HepG2 (cell line): ENCODE results near the gene SEC11A. TPM values are rescaled to one million over a fixed set of nuclear protein-coding genes. Genes with fewer than 3 reads are reported as not detected.

Experiments
- ATAC-seq: fragments of 200-7000 bp; cut with Tn5 transposase; 3 replicates; pipeline ENCODE4 v1.9.1; 2020; ENCODE audit warnings: mild to moderate bottlenecking, moderate library complexity
- BruUV-seq: library from RNA; stranded (reverse); fragments of 400-500 nt; replicated peaks from 2 replicates; lab custom pipeline; 2021; lab: Mats Ljungman, UMichigan
- CTCF ChIA-PET: fragments of 300-600 bp; formaldehyde crosslinking; extraction: SDS; loops from one replicate; lab custom pipeline; 2021; ENCODE audit warnings: low total read pairs, inconsistent platforms, low intra/inter-chr PET ratio; lab: Yijun Ruan, JAX
- POLR2A ChIA-PET: fragments of 350-600 bp; sonication (Branson Sonifier 250); formaldehyde crosslinking; loops from one replicate; lab custom pipeline; 2020; ENCODE audit warnings: antibody characterized with exemption, inconsistent platforms; lab: Yijun Ruan, JAX
- DNase-seq: peaks from one replicate; pipeline ENCODE4 v3.0.0-alpha.2; 2015; ENCODE audit warnings: low spot score
- FAIRE-seq: peaks from 3 replicates; lab custom pipeline; 2011; peaks lifted over from hg19 to GRCh38; lab: Jason Lieb, UNC
- H2AFZ ChIP-seq: one replicate; pipeline ENCODE4 v1.6.1; 2011; ENCODE audit warnings: low read length, inconsistent platforms
- H3K27ac ChIP-seq: fragments of 300-600 bp; 3 replicates; pipeline ENCODE4 v1.8.0; 2011; ENCODE audit warnings: mixed run types, mild to moderate bottlenecking, mixed read lengths, low read length, inconsistent platforms; ENCODE audit not compliant: insufficient read depth; ENCODE audit errors: extremely low read length
- H3K27me3 ChIP-seq, 2 experiments: fragments of 200-600 bp in 1 of 2; 2 replicates in 1 of 2; 3 replicates in 1 of 2; pipeline versions ENCODE4 v1.6.0 to v1.8.0; 2011; ENCODE audit warnings: low read length in 2 of 2, mild to moderate bottlenecking in 2 of 2, moderate library complexity in 2 of 2, inconsistent platforms in 1 of 2; ENCODE audit not compliant: insufficient read depth in 2 of 2, control insufficient read depth in 1 of 2
- H3K36me3 ChIP-seq, 2 experiments: fragments of 200-600 bp in 1 of 2; replicated peaks in 1 of 2; 2 replicates in 1 of 2; 3 replicates in 1 of 2; pipeline versions ENCODE4 v1.5.1 to v1.8.0; 2011; ENCODE audit warnings: low read length in 2 of 2, inconsistent platforms in 1 of 2; ENCODE audit not compliant: insufficient read depth in 2 of 2, control insufficient read depth in 1 of 2
- H3K4me1 ChIP-seq: 2 replicates; pipeline ENCODE4 v1.5.1; 2012; ENCODE audit warnings: low read length, inconsistent platforms; ENCODE audit not compliant: insufficient read depth
- H3K4me2 ChIP-seq: 2 replicates; pipeline ENCODE4 v1.6.0; 2011; ENCODE audit warnings: low read depth, low read length, inconsistent platforms
- H3K4me3 ChIP-seq, 3 experiments: fragments of 200-600 bp in 1 of 3; sonication (generic), shearing (Covaris generic) in 1 of 3; replicated peaks in 1 of 3; 2 replicates each; pipeline ENCODE4 v1.5.1; 2011 to 2016; ENCODE audit warnings: low read length in 3 of 3, inconsistent platforms in 2 of 3, low read depth in 2 of 3, mild to moderate bottlenecking in 2 of 3, control low read depth in 1 of 3, mixed read lengths in 1 of 3; ENCODE audit not compliant: insufficient read depth in 1 of 3
- H3K79me2 ChIP-seq: one replicate; pipeline ENCODE4 v1.6.1; 2011; ENCODE audit warnings: low read length, inconsistent platforms; ENCODE audit not compliant: insufficient read depth
- H3K9ac ChIP-seq: 2 replicates; pipeline ENCODE4 v1.6.0; 2011; ENCODE audit warnings: mild to moderate bottlenecking, low read depth, low read length, inconsistent platforms; ENCODE audit not compliant: insufficient read depth
- H3K9me3 ChIP-seq: 2 replicates; pipeline ENCODE4 v1.5.1; 2012; ENCODE audit warnings: mild to moderate bottlenecking, low read length
- H4K20me1 ChIP-seq: 2 replicates; pipeline ENCODE4 v1.6.0; 2011; ENCODE audit warnings: inconsistent platforms, mild to moderate bottlenecking, low read length, moderate library complexity; ENCODE audit not compliant: insufficient read depth
- JUN ChIP-seq: sonication (generic); formaldehyde crosslinking; IDR thresholded peaks from 2 replicates; pipeline ENCODE4 v1.4.0; 2020; ENCODE audit warnings: mild to moderate bottlenecking, missing genetic modification reagents
- MYPOP ChIP-seq: sonication (generic); formaldehyde crosslinking; IDR thresholded peaks from 2 replicates; pipeline ENCODE4 v1.8.1; 2023; ENCODE audit warnings: mild to moderate bottlenecking, moderate library complexity, missing genetic modification reagents
- NR2F2 ChIP-seq: IDR thresholded peaks from 2 replicates; pipeline ENCODE4 v1.6.1; 2012; ENCODE audit warnings: low read depth, inconsistent platforms, borderline replicate concordance
- ZFP82 ChIP-seq: sonication (generic); formaldehyde crosslinking; IDR thresholded peaks from 2 replicates; pipeline ENCODE4 v1.5.1; 2020; ENCODE audit warnings: mild to moderate bottlenecking, missing genetic modification reagents, borderline replicate concordance
- ZFX ChIP-seq: sonication (generic); formaldehyde crosslinking; IDR thresholded peaks from 2 replicates; pipeline ENCODE4 v1.4.0; 2020; ENCODE audit warnings: mild to moderate bottlenecking, low read depth, missing genetic modification reagents, moderate library complexity
- ZNF263 ChIP-seq: sonication (generic); formaldehyde crosslinking; IDR thresholded peaks from 2 replicates; pipeline ENCODE4 v1.4.0; 2020; ENCODE audit warnings: missing genetic modification reagents
- ZNF44 ChIP-seq: sonication (generic); formaldehyde crosslinking; IDR thresholded peaks from 2 replicates; pipeline ENCODE4 v1.5.1; 2020; ENCODE audit warnings: mild to moderate bottlenecking, missing genetic modification reagents
- WGBS: methylation state at CpG from one replicate; pipeline ENCODE4 v1.1.6; 2017; ENCODE audit warnings: low lambda C conversion rate; 5-methylcytosine and 5-hydroxymethylcytosine counted together
- in situ Hi-C: cut with HindIII; loops from 2 replicates; pipeline ENCODE4 v1.10.0; 2017; ENCODE audit warnings: low pct_unique_long_range_greater_than_20kb; ENCODE audit not compliant: extremely low pct_ligation_motif_present
- intact Hi-C: fragments of 100-400 bp; cut with micrococcal nuclease; formaldehyde crosslinking; loops from one replicate; pipeline ENCODE4 v1.10.0; 2022; ENCODE audit not compliant: unreplicated experiment
- polyA plus RNA-seq, 8 experiments: library from polyadenylated mRNA; depleted of rRNA in 3 of 8; stranded (reverse) in 7 of 8; unstranded in 1 of 8; fragments of >200 nt; fragmentation: Illumina TruSeq in 4 of 8; extraction: Trizol in 4 of 8; gene quantifications; 2 replicates each; pipeline versions ENCODE4 v1.2.1 to v1.2.3, GENCODE V29; 2011 to 2016; ENCODE audit warnings: low read depth in 4 of 8, missing spikeins in 1 of 8, mixed read lengths in 1 of 8; ENCODE audit not compliant: insufficient read depth in 1 of 8
- total RNA-seq, 5 experiments: library from RNA; depleted of rRNA; stranded (reverse); fragments of >200 nt; fragmentation: Illumina TruSeq; extraction: Trizol; gene quantifications; 2 replicates each; pipeline ENCODE4 v1.2.3, GENCODE V29; 2016; ENCODE audit warnings: low read depth in 1 of 5

Gene SEC11A
- total and polyA plus RNA-seq, 2 of the 13 experiments (the other 11 are each of a cell fraction or from before 2014, with no cell fraction given), result 141 to 230 TPM

- Histone ChIP-seq H2AFZ (no peak overlapping the region), H3K9me3 (no peaks in the 10 kb centered on the region), H3K27ac (no peak overlapping the region), H3K79me2 (no peaks in the 10 kb centered on the region), H3K27me3 (no peaks in the 10 kb centered on the region), H3K4me3 (no peak overlapping the region), H3K9ac (no peak overlapping the region), H3K4me2 (no peak overlapping the region), H3K4me1 (peaks cover 41% of the 10 kb centered on the region), H3K36me3 (0 out of 5 replicates have a peak, but pooled peaks cover 0 to 6% of the 10 kb centered on the region in 2 experiments), H4K20me1 (no peaks in the 10 kb centered on the region)
- intact Hi-C loops, result no loop called here
- no peak for ATAC-seq
- TF ChIP-seq ZFP82, result no peak
- no peak for TF ChIP-seq JUN (CRISPR knock-in tag)
- no peak for TF ChIP-seq ZFX
- no peak for TF ChIP-seq ZNF44 (CRISPR knock-in tag)
- WGBS, result 97% methylated on average over 10 of the region's 10 CpGs
- no TSS peak for BruUV-seq
- in situ Hi-C loops, result no loop called here
- ChIA-PET POLR2A (no interaction called here), CTCF (no interaction called here)
- DNase-seq, result no peak
- FAIRE-seq, result no peak
Observed at GRCh38 chr15:84661001-84661400, 54.9 kb downstream of the SEC11A start.

GRCh38 chr15:84659904-84660781, 55.8 kb downstream of the SEC11A start:
- in situ Hi-C loops, result loop anchor here (5.0 to 10.0 kb wide), 2 partner anchors 73 to 265 kb away; no protein-coding TSS in a partner anchor

More at GRCh38 chr15:84659904-84660781, 55.8 kb downstream of the SEC11A start:
- H3K27me3 ChIP-seq, result no peaks in the 10 kb centered on the region
- TF ChIP-seq MYPOP (CRISPR knock-in tag), result no peak
- TF ChIP-seq ZNF263 (CRISPR knock-in tag), result peak; percentile 79
- no peak for TF ChIP-seq NR2F2
- no peaks in the 10 kb centered on the region for H3K36me3 ChIP-seq
- 72% methylated on average over 4 of the region's 4 CpGs for WGBS
- no peak overlapping the region for H3K9ac ChIP-seq
- CTCF ChIA-PET, result no interaction called here
- DNase-seq (no peak), FAIRE-seq (no peak), ATAC-seq (no peak)
- peaks cover 44% of the 10 kb centered on the region for H3K4me1 ChIP-seq
- H3K4me2 ChIP-seq, result no peak overlapping the region
- H3K4me3 ChIP-seq, result no peak overlapping the region
- no peak overlapping the region for H3K27ac ChIP-seq
- POLR2A ChIA-PET, result interaction anchor here (0.6 to 2.6 kb wide), 6 partner anchors 26 to 159 kb away, joined by 3 to 9 read pairs (median 5); partner anchors contain the start of genes SEC11A and ZSCAN2
- BruUV-seq, result no TSS peak
- H3K79me2 ChIP-seq, result no peaks in the 10 kb centered on the region
- intact Hi-C loops, result loop anchor here (2.0 to 10.0 kb wide), 3 partner anchors 57 to 269 kb away; partner anchors contain the start of genes ALPK3 and SEC11A
- H2AFZ ChIP-seq, result no peak overlapping the region
- no peaks in the 10 kb centered on the region for H4K20me1 ChIP-seq
- no peaks in the 10 kb centered on the region for H3K9me3 ChIP-seq
